Tibial artery (tissue), 4 donors: ENCODE results near the gene GPR63.
A peak's percentile ranks its signal among the peaks of the same experiment; 100 is the strongest.

ENCODE experiments used
- DNase-seq, 2 donors: peaks; one replicate each; pipeline ENCODE4 v3.0.0-alpha.2; 2019
- H3K27ac ChIP-seq, 2 donors: fragments of 200-600 bp; sonication (generic) in 1 of 2; 1 replicate in 1 of 2; 2 replicates in 1 of 2; pipeline ENCODE4 v1.5.1; 2018 to 2019; ENCODE audit warnings: mild to moderate bottlenecking in 1 of 2
- H3K27me3 ChIP-seq, 2 donors: fragments of 200-600 bp; sonication (generic) in 1 of 2; one replicate each; pipeline versions ENCODE4 v1.5.1 to v1.6.0; 2016 to 2019
- H3K36me3 ChIP-seq, 3 donors: fragments of 200-600 bp; sonication (generic) in 2 of 3; one replicate each; pipeline ENCODE4 v1.5.1; 2016 to 2019; ENCODE audit warnings: mild to moderate bottlenecking in 2 of 3
- H3K4me1 ChIP-seq, 4 donors: fragments of 200-600 bp; sonication (generic) in 2 of 4; 1 replicate in 3 of 4; 2 replicates in 1 of 4; pipeline ENCODE4 v1.5.1; 2016 to 2019
- H3K4me3 ChIP-seq, 2 donors: fragments of 200-600 bp; sonication (generic) in 1 of 2; 1 replicate in 1 of 2; 2 replicates in 1 of 2; pipeline ENCODE4 v1.5.1; 2018 to 2019; ENCODE audit warnings: mild to moderate bottlenecking in 2 of 2
- H3K9me3 ChIP-seq, 3 donors: fragments of 200-600 bp; sonication (generic) in 1 of 3; one replicate each; pipeline ENCODE4 v1.5.1; 2016 to 2019
- CTCF ChIP-seq, 2 experiments: fragments of 200-600 bp in 1 of 2; fragments of 450-650 bp in 1 of 2; IDR thresholded peaks; one replicate each; pipeline ENCODE4 v1.5.1; 2017 to 2019; ENCODE audit warnings: antibody characterized with exemption in 2 of 2, mild to moderate bottlenecking in 1 of 2, moderate library complexity in 1 of 2
- intact Hi-C: fragments of 100-400 bp; cut with DNase I; formaldehyde crosslinking; loops from one replicate; pipeline ENCODE4 v1.15.0; 2023; ENCODE audit warnings: low total_unique reads

GPR63 gene

GRCh38 chr6:96781557-96781956 is 55.7 kb downstream of the GPR63 start:
- intact Hi-C loops: no loop called here
- TF ChIP-seq CTCF (IDR thresholded peaks at IDR 0.05): no peak
- no peak for DNase-seq
- Histone ChIP-seq H3K9me3 (no peaks in the 10 kb centered on the region), H3K4me3 (no peak overlapping the region), H3K27ac (no peak overlapping the region), H3K27me3 (no peaks in the 10 kb centered on the region), H3K36me3 (no peaks in the 10 kb centered on the region), H3K4me1 (no peaks in the 10 kb centered on the region)

- H3K4me1 ChIP-seq: no peaks in the 10 kb centered on the region
- H3K36me3 ChIP-seq: no peaks in the 10 kb centered on the region
- no peak overlapping the region for H3K4me3 ChIP-seq
- intact Hi-C loops: no loop called here
- DNase-seq: no peak
- H3K27me3 ChIP-seq: no peaks in the 10 kb centered on the region
- no peaks in the 10 kb centered on the region for H3K9me3 ChIP-seq
- TF ChIP-seq CTCF (IDR thresholded peaks at IDR 0.05): no peak
- no peak overlapping the region for H3K27ac ChIP-seq
Observed at GRCh38 chr6:96777113-96777512, 60.2 kb downstream of the GPR63 start.

DNA sequence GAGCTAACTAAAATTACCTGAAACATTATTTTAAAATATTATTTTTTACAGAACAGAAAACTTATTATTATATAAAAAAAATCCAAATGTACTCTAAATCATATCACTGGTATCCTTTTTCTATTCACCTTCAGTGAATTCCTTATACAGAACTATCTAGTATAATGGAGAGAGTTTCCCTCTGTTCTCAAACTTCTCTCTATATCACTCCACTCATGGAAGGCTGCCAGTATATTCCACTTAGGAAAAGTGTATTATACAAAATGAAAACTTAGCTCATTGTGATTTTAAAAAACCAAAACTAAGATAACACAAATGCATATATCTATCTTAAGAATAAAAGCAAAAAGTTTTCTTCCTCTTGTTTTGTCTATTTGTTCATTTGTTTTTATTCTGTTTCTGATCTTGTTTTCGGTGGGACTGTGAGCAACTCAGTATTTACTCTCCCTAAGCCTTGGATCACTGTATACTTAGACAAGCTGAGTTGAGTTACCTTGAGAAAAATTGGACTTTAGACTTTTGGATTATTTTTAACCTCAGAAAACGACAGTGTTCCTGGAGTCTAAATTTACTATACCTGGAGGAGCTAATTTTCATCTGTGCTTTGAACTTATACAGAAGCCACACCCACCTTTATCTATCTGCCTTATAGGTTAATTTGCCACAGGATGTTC is 61.4 kb downstream of the GPR63 start:
- no peak for TF ChIP-seq CTCF (IDR thresholded peaks at IDR 0.05)
- intact Hi-C loops: no loop called here
- no peak for DNase-seq

GRCh38 chr6:96766769-96767168 is 70.5 kb downstream of the GPR63 start:
- Histone ChIP-seq H3K36me3 (no peaks in the 10 kb centered on the region), H3K27ac (no peak overlapping the region), H3K4me1 (no peaks in the 10 kb centered on the region), H3K4me3 (no peak overlapping the region), H3K9me3 (no peaks in the 10 kb centered on the region), H3K27me3 (no peaks in the 10 kb centered on the region)
- intact Hi-C loops: loop anchor here (10.0 kb wide), 1 partner anchor 222 kb away; no protein-coding TSS in a partner anchor
- no peak for TF ChIP-seq CTCF (IDR thresholded peaks at IDR 0.05)
- DNase-seq: no peak

More for the DNA sequence above, 61.4 kb downstream of the GPR63 start:
- Histone ChIP-seq H3K4me3 (no peak overlapping the region), H3K27me3 (no peaks in the 10 kb centered on the region), H3K9me3 (no peaks in the 10 kb centered on the region), H3K36me3 (no peaks in the 10 kb centered on the region), H3K4me1 (no peaks in the 10 kb centered on the region), H3K27ac (no peak overlapping the region)

GRCh38 chr6:96762599-96762998 is 74.7 kb downstream of the GPR63 start:
- Histone ChIP-seq H3K4me3 (no peak overlapping the region), H3K36me3 (no peaks in the 10 kb centered on the region), H3K27me3 (no peaks in the 10 kb centered on the region), H3K9me3 (no peaks in the 10 kb centered on the region), H3K27ac (no peak overlapping the region), H3K4me1 (peaks cover 0 to 8% (median 0%) of the 10 kb centered on the region in 4 donors)
- no peak for TF ChIP-seq CTCF (IDR thresholded peaks at IDR 0.05)
- peak in 1 of 2 donors; percentile 62 for DNase-seq
- intact Hi-C loops: loop anchor here (5.0 to 10.0 kb wide), 2 partner anchors 135 to 218 kb away; no protein-coding TSS in a partner anchor
